Mesenteric fat pad (tissue), 1 donor: Measurements from ENCODE around the gene TVP23C. TPM values are rescaled to one million over a fixed set of nuclear protein-coding genes. Genes with fewer than 3 reads are reported as not detected.
A peak's percentile ranks its signal among the peaks of the same experiment; 100 is the strongest.
"Not testable (repeated sequence)": the region's sequence is repeated elsewhere in the genome, so short reads cannot be mapped to it uniquely, and the experiment has no call there.

Source experiments
- DNase-seq: peaks from one replicate; pipeline ENCODE4 v3.0.0-alpha.2; 2020; ENCODE audit warnings: low spot score
- total RNA-seq: library from RNA; stranded (reverse); fragmentation: NEBNext Ultra II Directional; extraction: Animal tissue kit (Norgen Biotek cat#: 25700); gene quantifications from one replicate; pipeline ENCODE4 v1.2.1, GENCODE V29; 2021
- donor health status: DM: yes; HTN: yes; CAD: no.

TVP23C gene
- total RNA-seq, 1 donor from 2014 or later, result 15.8 TPM

DNA sequence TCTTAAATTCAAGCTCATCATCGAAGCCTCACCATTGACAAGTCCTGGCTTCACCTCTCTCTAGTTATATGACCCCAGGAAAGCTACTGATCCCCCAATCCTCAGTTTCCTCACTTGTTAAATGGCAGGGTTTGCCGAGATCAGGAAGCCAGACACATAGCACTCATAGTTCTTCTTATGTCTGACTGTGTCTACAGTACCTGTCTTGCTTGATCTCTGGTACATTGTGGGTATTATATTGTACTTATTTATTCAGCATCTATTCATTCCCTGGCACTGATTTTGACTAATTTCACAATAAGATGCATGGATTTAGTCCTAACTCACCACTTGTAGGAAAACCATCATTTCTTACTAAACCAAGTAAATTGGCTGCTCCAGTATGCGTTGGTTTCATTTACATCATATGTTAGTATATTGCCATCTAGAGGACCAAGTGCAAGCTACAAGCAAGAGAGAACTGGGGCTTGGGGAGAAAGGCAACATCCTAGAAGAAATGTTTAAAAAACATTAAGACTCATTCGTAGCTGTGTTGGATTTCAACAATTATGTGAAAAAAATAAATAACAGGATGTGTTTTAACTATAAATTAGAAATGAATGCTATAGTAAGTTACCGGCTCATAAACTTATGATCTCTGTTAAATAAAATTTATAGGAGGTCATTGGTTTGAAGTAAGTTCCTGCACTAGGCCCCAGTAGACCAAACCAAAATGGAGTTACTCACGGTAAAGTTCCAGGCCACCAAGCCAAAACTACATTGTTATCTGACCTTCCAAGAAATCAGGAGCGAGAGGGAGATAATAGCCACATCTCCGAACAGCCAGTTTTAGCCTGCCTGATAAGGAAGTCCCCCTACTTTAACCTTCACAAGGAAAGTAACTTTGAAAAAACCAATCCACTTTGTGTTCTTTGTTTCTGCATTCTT lies 36.7 kb downstream of the TVP23C start:
- DNase-seq, result not testable (repeated sequence)

DNA sequence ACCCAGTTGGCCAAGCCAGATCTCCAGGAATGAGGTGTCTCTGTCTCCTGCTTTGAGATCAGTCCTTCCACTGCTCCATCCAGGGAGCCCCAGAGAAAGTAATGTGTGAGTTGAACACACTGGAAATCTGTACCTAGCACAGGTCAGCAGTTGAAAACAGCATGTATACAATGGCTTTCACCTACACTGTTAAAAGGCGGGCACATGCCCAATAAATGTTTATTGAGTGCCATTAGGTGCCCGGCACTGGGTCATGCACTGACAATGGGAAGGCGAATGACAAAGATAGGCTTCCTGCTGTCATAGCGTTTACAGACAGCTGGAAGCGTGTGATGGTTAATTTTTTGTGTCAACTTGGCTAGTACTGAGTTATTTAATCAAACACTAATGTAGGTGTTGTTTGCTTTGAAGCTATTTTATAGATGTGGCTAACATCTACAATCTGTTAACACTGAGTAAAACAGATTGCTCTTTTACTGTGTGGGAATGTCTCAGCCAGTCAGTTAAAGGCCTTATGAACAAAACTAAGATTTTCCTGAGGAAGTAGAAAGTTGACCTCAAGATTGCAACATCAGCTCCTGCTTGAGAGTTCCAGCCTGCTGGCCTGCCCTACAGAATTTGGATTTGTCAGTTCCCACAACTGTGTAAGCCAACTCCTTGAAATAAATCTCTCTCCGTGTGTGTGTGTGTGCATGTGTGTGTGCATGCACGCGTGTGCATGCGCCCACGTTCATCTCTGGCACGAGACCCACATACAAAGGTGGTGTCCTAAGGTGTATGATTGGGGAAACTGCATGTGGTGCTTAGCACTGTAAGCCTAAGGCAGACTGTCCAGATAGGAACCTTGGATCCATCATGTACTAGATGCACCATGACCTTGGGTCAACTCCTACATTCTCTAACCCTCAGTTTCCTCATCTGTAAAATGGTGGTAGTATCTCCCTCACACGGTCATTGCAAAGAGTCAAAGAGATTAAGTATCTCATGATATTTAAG lies 38.0 kb downstream of the TVP23C start:
- DNase-seq, result not testable (repeated sequence)

DNA sequence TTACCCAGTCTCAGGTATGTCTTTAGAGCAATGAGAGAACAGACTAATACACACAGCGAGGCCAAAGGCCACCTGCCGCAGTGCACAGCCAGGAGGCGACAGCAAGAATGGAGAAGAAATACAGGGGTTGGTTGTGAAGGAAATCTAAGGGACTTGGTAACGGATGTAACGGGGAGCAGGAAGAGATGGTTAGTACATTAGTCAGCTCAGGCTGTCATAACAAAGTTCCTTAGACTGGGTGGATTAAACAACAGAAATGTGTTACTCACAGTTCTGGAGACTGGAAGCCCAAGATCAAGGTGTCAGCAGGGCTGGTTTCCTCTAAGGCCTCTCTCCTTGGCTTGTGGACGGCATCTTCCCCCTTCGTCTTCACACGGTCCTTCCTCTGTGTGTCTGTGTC lies 47.1 kb downstream of the TVP23C start:
- DNase-seq, result no peak

DNA sequence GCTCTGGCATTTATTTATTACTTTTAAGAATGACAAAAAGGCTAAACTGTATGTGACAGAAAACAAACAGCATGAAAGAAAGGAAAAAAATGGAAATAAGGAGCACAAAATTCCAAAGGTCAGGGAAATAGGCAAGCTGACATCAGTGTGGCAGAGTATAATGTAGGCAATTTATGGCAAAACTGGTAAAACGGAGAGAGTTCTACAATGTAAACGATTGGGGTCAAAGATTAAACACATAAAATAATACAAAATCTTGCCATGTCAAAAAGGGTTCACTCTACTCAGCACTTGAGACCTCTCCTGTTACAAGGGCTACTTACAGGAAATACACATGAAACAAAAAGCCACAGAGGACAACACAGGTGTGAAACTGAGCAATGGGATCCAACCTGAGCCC lies 48.8 kb downstream of the TVP23C start:
- DNase-seq, result no peak

DNA sequence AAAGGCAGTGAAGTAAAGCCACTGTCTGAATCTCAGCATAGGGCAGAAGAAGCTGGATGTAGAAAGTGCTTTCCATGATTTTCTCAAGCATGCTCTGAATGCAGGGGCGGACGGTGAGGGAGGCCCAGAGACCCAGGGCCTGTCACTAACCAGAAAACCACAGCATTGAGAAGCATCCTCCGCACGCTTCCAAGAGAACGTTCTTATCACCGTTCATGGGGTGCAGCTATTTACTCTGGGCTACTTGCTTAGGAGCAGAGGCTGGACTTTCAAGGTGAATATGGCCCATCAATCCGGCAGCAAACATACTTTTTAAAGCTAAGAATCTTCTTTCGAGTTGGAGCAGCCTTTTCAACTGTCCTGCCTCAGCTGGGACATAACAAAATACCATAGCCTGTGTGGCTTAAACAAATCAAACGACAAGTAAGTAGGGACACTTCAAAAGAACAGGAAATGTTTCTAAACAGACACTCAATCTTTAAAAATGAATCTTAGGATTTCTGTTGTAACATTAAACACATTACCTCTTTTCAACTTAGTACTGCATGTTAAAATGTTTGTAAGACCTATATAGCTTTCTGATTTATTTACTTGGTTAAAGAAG lies 49.3 kb downstream of the TVP23C start:
- no peak for DNase-seq

DNA sequence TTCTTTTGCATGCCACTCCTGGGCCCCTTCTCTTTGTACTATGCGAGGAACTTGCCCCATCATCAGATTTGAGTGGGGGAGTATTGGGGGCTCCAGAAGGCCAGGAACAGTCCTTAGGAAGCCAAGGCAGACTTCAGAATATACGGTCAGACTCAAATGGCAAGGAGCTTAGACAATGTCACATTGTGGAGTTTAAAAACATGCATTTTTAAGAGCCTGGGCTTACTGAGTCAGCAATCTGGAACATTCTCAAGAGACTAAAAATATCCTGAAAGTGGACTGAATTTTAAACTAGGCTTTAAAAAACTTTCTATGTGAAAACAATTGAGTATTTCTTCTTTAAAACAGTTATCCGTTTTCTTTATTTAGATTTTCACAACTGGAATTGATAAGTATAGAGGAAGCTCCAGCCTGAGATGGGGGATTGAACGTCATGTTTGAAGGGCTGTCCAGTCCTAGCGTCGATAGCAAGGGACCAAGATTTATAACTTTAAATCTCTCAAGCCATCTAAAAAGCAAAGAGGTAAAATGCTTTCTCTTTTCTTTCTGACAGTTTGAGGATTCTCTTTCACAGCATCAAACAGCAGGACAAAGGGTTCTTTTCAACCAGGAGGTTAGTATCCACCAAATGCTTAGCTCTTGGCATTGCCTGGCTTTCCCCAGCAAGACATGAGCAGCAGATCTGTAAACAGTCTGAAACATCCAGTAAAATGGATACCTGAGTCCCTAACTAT lies 50.1 kb downstream of the TVP23C start:
- DNase-seq, result no peak

DNA sequence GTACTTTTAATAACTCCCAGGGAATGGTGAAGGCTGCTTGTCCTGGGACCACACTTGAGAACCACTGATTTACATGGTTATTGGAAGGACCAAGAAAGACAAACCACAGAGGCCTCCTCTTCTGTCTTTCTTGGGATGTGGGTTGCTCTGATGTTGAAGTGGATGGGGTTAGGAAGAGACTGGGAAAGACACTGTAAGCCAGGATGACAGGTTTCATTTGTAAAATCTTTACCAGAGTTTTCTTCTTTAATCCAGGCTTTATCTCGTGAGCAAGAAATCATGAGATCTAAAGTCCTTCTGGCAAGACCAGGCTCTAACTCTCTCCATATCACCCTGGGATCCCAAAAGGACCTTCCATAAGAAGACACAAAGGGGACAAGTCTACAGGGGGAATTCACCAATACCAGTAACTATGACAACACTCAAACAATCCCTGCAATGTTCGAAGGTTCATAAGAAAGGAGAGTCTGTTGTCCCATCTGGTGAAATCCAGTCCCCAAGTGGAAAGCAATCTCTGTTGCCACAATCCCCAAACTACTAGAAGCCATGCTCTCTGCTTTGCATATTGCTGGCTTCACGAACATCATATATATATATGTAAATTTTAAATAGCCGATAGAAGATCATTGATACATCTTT lies 51.1 kb downstream of the TVP23C start:
- no peak for DNase-seq

DNA sequence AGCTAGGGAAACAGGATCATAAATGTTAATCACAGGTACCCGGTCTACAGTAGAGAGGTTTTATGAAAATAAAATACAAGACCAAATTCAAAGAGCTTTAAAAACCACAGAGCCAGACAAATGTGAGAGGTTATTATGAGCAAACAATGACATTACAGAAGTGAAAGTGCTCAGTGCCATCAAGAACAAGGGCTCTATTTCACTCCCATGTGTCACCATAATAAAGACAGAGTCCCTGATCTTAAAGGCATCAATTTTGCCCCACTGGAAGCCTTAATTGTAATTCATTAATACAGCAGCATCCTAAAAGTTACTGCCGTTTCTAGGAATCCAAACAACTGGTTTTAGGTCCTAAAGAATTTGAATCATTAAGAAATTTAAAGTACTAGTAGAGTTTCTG lies 52.1 kb downstream of the TVP23C start:
- DNase-seq, result no peak

DNA sequence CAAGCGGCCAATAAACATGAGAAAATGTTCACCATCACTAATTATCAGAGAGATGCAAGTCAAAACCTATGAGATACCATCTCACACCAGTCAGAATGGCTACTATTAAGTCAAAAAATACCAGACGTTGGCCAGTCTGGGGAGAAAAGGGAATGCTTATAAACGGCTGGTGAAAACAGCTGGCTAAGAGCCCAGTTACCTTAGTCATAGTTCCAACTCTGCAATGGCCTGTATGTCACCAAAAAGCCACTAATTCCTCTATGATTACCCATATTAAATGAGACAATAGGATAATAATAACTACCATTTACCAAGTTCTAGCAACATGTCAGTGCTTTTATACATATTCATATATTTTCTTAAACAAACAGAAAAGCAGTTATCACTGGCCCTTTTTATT lies 52.9 kb downstream of the TVP23C start:
- no peak for DNase-seq

DNA sequence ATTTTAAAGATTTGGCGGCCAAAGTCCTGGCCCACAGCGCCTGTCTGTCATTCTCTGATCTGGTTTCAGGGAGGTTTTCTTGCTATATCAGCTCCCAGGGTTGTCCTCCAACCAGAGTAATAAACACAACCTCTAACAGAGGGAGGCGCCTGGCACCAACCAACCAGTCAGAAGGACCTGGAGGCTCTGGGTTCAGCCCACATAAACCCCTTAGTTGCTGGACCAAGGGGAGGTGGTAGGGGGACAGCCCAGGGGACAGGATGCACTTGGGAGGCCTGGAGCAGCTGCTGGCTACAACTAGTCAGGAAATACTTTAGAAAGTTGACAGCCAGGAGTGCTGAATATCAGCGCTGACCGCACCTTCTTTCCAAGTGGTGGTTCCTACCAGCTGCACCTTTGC lies 54.2 kb downstream of the TVP23C start:
- DNase-seq, result no peak

DNA sequence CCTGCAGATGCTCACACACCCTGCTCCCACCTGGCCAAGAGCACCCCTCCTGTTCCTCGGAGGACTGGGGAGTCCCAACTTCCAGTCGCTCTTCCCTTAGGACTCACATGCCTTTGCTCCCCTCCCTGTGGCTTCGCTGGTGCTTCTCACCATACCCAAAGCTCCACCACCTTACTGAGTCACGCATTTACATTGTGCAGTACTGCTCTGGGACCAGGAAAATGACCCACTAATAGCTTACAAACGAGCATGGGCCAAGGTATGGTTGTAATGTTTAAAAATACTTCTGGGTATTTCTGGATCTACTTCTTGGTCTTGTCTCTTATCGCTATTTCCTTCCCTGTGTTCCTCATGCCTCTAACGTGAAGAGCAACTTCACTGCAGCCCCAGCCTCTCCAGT lies 54.8 kb downstream of the TVP23C start:
- DNase-seq, result no peak

DNA sequence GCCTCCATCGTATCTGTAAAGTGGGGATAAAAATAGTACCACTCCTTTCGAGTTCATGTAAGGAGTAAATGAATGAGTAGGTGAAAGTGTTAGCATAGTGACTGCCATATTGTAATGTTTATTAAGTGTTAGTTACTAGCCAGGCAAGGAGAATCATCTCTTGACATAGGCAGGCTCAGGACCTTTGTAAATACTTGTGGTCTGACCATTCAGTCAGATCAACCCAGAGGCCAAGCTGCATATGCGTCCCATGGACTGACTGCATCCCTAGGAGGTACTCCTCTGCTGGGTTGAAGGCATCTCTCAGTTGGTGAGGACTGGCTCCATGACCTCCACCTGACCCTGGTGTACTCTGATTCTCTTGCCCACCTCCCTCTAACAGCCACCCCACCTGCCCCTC lies 55.4 kb downstream of the TVP23C start:
- DNase-seq, result no peak

DNA sequence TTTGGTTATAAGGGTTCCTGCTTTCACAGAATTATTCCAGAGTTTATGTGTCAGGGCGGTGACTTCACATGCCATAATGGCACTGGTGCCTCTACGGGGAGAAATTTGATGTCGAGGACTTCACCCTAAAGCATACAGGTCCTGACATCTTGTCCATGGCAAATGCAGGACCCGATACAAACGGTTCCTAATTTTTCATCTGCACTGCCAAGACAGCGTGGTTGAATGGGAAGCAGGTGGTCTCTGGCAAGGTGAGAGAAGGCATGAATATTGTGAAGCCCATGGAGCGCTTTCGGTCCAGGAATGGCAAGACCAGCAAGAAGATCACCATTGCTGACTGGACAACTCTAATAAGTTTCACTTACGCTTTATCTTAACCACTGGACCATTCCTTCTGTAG lies 56.3 kb downstream of the TVP23C start:
- DNase-seq, result no peak

DNA sequence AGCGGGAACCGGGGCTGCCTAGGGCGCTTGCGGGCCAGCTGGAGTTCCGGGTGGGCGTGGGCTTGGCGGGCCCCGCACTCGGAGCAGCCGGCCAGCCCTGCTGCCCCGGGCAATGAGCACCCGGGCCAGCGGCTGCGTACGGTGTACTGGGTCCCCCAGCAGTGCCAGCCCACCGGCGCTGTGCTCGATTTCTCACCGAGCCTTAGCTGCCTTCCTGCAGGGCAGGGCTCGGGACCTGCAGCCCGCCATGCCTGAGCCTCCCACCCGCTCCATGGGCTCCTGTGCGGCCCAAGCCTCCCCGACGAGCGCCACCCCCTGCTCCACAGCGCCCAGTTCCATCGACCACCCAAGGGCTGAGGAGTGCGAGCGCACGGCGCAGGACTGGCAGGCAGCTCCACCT lies 57.6 kb downstream of the TVP23C start:
- DNase-seq, result not testable (repeated sequence)

DNA sequence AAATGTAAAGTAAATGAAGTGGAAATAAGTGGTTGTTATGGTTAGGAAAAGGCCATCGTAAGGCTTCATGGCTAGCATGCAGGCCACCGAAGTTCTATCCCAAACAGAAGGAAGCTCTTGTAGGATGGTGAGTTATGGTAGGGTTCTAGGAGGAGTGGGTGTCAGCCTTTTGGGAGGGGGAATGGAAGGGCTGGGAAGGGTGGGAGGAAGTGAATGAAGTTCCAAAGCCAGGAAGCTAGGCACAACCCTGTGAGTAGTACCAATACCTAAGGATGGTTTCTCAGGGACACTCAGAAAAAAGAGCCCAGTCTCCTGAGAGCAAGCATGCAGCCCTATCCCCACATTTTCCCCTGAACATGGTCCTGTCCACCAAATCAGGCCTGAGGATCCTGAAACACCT lies 59.6 kb downstream of the TVP23C start:
- no peak for DNase-seq

DNA sequence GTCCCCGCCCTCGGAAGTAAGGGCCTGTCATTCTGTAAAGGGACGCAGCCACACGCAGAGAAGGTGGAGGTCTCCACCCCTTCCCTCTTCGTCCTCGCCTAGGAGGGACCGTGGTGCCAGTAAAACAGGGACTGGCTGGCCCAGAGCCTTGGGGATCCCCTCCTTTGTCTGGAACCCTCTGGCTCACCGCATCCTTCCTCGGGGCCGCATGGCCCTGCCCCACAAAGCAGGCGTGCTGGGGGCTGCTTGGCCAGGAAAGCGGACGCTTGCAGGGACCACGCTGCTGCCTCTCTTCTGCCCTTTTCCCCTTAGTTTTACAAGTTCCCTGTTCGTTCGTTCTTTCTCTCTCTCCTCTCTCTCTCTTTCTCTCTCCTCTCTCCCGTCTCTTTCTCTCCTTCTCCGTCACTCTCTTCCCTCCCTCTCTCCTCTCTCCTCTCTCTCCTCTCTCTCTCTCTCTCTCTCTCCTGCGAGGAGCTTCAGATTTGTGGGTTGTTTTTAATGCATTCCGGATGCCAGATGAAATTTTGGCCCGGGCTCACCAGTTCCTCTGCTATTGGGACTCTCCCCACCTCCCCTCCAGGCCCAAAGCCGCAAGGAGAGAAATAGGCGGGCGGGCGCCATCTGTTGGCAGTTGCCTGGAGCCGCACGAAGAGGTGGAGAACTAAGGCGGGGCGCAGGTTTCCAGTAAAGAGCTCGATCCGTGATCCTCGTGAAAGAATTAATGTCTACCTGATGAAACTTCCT lies 60.7 kb downstream of the TVP23C start:
- peak; percentile 96 for DNase-seq

DNA sequence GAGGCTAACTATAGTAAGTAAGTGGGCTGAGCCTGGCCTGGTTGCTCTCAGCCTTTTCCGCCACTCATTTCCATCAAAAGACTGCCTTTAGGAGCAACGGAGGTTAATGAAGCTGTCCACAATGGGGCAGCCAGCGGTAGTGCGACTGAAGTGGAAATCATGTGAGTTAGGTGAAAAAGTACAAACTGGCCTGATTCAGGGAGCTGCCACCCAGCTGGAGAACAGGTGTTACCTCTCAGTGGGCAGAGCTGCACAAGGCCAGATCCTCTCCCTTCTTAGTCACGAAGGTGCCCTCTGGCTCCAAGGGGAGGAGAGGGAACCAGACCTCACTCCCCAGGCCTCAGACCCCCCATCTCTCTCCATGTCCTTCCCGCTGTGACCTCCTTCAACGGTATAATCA lies 61.5 kb downstream of the TVP23C start:
- DNase-seq, result no peak

DNA sequence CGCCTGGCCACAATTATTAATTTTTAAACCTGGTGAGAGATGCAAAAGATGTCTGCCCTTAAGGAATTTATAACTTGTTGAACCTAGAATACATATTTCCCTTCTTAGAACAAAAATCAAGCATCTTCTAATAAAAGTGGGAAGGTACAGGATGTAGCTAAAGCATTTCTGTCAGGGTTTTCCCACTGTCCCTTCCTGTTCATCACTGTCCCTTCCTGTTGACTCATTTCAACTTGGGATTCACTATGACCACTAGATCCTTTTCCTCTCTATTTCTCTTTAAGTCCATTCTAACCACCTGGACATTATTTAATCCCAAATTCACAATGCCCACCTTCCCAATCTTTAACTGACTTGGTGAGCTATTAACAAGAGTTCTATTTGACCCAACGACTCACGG lies 62.0 kb downstream of the TVP23C start:
- no peak for DNase-seq

DNA sequence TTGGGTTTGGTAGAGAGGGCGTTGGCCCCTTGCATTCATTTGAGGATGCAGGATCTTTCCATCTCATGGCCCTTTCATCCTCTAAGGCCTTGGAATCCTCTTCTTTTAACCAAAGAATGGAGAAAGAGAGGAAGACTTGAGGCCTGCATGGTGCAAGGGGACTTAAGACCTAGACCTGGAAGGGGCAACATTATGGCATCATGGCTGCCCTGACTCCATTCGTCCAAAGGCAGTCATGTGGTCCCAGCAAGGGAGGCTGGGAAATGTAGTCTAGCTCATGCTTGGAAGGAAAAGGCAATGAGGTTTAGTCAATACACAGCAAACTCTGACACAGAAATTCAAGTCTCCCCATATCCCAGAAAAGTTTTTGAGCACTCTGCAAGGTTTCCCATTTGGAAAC lies 65.2 kb downstream of the TVP23C start:
- DNase-seq, result no peak
